ENCODE data around the gene SRGAP3.

DNA sequence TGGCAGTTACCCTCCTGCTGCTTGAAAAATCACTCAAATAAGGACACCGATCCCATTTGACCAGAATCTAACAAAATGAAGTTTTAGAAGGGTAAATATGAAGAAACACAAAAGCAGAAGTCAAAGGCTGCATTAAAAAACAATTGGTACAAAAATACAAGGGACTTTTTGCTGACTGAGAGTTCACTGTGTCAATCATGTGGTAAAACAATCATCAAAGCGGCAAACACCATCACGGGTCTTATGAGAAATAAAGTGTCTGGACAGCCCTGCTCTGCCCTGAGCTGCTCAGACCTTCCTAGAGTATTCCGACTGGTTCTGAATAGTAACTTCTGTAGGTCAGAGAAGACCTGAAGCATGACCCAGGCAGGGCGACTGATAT is 148.9 kb downstream of the SRGAP3 start:
- TF ChIP-seq POLR2AphosphoS5 (IDR thresholded peaks at IDR 0.05; ENCODE audit: low read depth, low read length) (no peak), POLR2A (IDR thresholded peaks at IDR 0.05; ENCODE audit: low read depth, low read length) (no peak)
